BLaER1 (cell line): ENCODE results near the gene CDC42.
"Not testable (repeated sequence)": the region's sequence is repeated elsewhere in the genome, so short reads cannot be mapped to it uniquely, and the experiment has no call there.

Experiments used
- H3K27ac ChIP-seq: shearing (Covaris generic); formaldehyde crosslinking; 2 replicates; pipeline ENCODE4 v1.8.1; 2022
- H3K27me3 ChIP-seq: shearing (Covaris generic); formaldehyde crosslinking; 2 replicates; pipeline ENCODE4 v1.8.1; 2022
- H3K36me3 ChIP-seq: shearing (Covaris generic); formaldehyde crosslinking; 2 replicates; pipeline ENCODE4 v1.8.1; 2022
- H3K4me1 ChIP-seq: shearing (Covaris generic); formaldehyde crosslinking; 2 replicates; pipeline ENCODE4 v1.8.1; 2022
- H3K4me2 ChIP-seq: shearing (Covaris generic); formaldehyde crosslinking; 2 replicates; pipeline ENCODE4 v1.8.1; 2022
- H3K4me3 ChIP-seq: shearing (Covaris generic); formaldehyde crosslinking; 2 replicates; pipeline ENCODE4 v1.8.1; 2022
- H3K9ac ChIP-seq: shearing (Covaris generic); formaldehyde crosslinking; 2 replicates; pipeline ENCODE4 v1.8.1; 2022
- H3K9me3 ChIP-seq: shearing (Covaris generic); formaldehyde crosslinking; 2 replicates; pipeline ENCODE4 v1.8.1; 2022
- H4K20me1 ChIP-seq: shearing (Covaris generic); formaldehyde crosslinking; 2 replicates; pipeline ENCODE4 v1.8.1; 2022
- Cebpa-rat ChIP-seq: shearing (Covaris generic); IDR thresholded peaks from 2 replicates; pipeline ENCODE4 v1.8.1; 2022

The CDC42 gene

DNA sequence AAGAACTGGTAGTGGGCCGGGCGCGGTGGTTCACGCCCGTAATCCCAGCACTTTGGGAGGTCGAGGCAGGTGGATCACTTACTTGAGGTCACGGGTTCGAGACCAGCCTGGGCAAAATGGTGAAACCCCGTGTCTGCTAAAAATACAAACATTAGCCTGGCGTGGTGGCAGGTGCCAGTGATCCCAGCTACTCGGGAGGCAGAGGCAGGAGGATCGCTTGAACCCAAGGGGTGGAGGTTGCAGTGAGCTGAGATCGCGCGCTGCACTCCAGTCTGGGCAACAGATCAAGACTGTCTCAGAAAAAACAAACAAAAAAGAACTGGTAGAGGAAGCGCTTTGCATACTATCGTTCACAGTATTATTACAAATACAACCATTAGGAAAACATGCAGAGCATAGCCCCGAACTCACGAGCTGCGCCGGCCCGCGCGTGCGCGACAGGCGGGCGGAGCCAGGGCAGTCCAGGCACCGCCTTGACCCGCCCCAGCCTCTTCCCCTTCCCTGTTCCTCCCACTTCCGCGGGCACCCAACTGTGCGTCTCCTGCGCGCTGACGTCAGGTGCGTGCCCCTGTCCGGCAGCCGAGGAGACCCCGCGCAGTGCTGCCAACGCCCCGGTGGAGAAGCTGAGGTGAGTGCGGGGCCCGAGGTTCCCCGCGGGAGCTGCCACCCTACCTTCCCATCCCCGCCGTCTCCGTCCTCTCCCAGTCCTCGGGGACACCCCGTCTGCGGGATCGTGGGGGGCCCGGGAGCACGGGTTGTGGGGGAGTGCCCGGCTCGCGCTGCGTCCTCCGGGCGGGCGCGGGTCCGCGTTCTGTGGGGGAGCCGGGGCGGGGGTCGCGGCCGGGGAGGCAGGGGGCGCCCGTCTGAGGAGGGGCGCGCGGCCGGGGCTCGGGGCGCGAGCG lies at the start of gene CDC42:
Gene CDC42, plus strand, starts transcription at position 595 of the 902 bp plus-strand sequence. CDS start 25,770 bp downstream, outside the sequence.
- Histone ChIP-seq H3K36me3 (peaks cover 6% of the 10 kb centered on the region), H3K9ac (peak within 1 kb of the TSS; percentile 93), H4K20me1 (peaks cover 43% of the 10 kb centered on the region), H3K27ac (peak within 1 kb of the TSS; percentile 94), H3K4me1 (peaks cover 40% of the 10 kb centered on the region), H3K9me3 (no peaks in the 10 kb centered on the region), H3K4me2 (peak within 1 kb of the TSS; percentile 86), H3K27me3 (no peaks in the 10 kb centered on the region), H3K4me3 (peak within 1 kb of the TSS; percentile 86)
- TF ChIP-seq Cebpa-rat = no peak

DNA sequence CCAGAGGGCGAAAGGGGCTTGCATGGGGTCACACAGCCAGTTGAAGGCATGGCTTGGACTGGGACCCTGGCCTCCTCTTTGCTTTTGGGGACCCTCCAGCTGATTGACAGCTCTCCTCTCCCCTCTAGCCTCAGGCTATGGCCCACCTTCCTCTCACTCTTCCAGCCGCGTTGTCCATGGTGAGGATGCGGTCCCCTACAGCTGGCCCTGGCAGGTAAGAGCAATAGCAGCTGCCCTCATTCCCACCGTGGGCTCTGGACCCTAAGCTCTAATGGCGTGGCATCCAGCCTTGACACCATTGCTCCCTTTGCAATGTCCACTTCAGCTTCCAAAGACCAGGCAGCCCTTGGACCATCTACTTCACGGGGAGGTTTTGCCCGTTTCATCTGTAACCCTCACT lies 49.6 kb upstream of the CDC42 start:
- not testable (repeated sequence) for H3K9me3 ChIP-seq, H3K27ac ChIP-seq, H3K27me3 ChIP-seq, H4K20me1 ChIP-seq, H3K36me3 ChIP-seq, H3K4me2 ChIP-seq, H3K9ac ChIP-seq, H3K4me3 ChIP-seq
- H3K4me1 ChIP-seq = peaks cover 12% of the 10 kb centered on the region; the same call in 1 of the 2 replicates

DNA sequence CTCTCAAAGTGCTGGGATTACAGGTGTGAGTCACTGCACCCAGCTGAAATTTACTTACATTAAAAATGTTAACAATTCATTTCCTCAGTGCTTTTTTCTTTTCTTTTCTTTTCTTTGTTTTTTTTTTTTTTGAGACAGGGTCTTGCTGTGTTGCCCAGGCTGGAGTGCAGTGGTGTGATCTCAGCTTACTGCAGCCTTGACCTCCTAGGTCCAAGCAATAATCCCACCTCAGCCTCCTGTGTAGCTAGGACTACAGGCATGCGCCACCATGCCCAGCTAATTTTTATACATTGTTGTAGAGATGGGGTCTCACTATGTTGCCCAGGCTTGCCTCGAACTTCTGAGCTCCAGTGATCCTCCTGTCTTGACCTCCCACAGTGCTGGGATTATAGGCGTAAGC lies 48.5 kb upstream of the CDC42 start:
- H3K9ac ChIP-seq, H4K20me1 ChIP-seq, H3K9me3 ChIP-seq, H3K27me3 ChIP-seq, H3K4me2 ChIP-seq, H3K4me3 ChIP-seq, H3K27ac ChIP-seq, H3K36me3 ChIP-seq, H3K4me1 ChIP-seq: not testable (repeated sequence)

DNA sequence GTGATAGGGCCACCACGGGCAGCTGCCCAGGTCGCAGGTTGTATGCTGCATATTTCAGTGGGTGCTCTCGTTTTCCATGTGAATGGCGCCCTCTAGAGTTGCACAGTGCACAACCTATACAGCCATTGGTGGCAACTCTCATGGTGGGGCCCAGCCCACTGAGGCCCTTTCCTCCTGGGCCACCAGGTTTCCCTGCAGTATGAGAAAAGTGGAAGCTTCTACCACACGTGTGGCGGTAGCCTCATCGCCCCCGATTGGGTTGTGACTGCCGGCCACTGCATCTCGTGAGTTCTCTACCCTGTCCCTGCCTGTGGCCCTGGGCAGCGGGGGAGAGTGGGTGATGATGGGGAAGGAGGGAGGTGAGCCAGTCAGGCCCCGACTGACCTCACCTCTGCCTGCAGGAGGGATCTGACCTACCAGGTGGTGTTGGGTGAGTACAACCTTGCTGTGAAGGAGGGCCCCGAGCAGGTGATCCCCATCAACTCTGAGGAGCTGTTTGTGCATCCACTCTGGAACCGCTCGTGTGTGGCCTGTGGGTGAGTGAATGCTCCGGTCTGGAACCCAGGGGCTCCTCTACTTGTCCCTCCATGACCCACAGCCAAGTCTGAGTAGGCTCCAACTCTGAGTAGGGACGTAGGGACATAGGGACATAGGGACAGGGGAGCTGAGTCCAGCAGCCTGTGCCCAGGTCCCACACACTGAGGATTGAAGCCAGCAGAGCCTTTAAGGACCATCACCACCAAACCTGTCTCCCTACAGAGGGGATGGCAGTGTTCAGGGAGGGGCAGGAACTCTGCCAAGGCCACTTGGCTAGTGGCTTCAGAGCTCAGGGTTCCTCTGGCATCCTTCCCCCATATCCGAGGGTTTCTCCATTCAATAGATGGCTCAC lies 47.0 kb upstream of the CDC42 start:
- H3K9ac ChIP-seq, H4K20me1 ChIP-seq: not testable (repeated sequence)

DNA sequence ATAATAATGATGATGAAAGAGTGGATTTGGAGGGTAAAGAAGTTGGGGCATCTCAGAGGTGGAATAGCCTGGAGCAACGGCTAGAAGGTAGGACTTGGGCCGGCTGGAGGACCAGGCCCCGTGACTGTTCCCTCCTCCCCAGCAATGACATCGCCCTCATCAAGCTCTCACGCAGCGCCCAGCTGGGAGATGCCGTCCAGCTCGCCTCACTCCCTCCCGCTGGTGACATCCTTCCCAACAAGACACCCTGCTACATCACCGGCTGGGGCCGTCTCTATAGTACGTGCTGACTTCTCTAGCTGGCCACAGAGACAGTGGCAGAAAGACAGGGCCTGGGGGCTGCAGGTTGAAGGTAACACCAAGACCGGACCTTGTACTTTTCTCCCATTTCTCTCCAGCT lies 45.8 kb upstream of the CDC42 start:
- not testable (repeated sequence) for H3K9ac ChIP-seq, H3K9me3 ChIP-seq, H3K27ac ChIP-seq, H3K27me3 ChIP-seq, H3K36me3 ChIP-seq, H4K20me1 ChIP-seq, H3K4me3 ChIP-seq, H3K4me1 ChIP-seq, H3K4me2 ChIP-seq

More for the DNA sequence above, 47.0 kb upstream of the CDC42 start:
- H3K4me3 ChIP-seq, H3K27me3 ChIP-seq, H3K36me3 ChIP-seq, H3K4me1 ChIP-seq, H3K27ac ChIP-seq, H3K4me2 ChIP-seq, H3K9me3 ChIP-seq: not testable (repeated sequence)

DNA sequence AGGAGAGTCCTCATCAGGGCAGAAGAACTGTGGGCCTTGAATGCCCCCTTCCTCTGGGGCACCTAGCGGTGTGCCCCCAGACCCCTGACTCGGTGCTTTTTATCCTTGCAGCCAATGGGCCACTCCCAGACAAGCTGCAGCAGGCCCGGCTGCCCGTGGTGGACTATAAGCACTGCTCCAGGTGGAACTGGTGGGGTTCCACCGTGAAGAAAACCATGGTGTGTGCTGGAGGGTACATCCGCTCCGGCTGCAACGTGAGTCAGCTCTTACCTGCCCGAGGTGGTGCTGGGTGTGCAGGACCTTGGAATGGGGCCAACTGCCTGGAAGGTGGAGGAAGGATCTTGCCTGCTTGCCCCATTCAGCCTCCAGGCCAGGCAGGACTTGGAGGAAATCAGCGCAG lies 45.2 kb upstream of the CDC42 start:
- H3K27ac ChIP-seq, H4K20me1 ChIP-seq, H3K4me1 ChIP-seq, H3K36me3 ChIP-seq, H3K9ac ChIP-seq, H3K4me2 ChIP-seq, H3K27me3 ChIP-seq, H3K4me3 ChIP-seq, H3K9me3 ChIP-seq: not testable (repeated sequence)

DNA sequence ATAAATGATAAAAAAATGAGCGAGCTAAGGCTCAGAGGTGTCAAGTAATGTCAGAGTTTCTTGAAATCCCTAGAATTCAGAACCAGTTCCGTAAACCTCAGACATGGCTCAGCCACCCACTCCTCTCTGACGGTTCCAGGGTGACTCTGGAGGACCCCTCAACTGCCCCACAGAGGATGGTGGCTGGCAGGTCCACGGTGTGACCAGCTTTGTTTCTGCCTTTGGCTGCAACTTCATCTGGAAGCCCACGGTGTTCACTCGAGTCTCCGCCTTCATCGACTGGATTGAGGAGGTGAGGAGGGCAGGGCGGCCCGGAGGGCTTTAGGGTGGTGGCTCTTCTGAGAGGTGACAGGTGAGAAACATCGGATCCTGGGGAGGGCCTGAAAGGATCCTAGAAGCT lies 42.9 kb upstream of the CDC42 start:
- not testable (repeated sequence) for H3K9me3 ChIP-seq, H3K4me2 ChIP-seq, H3K4me1 ChIP-seq, H3K4me3 ChIP-seq, H4K20me1 ChIP-seq, H3K9ac ChIP-seq, H3K36me3 ChIP-seq, H3K27ac ChIP-seq, H3K27me3 ChIP-seq

DNA sequence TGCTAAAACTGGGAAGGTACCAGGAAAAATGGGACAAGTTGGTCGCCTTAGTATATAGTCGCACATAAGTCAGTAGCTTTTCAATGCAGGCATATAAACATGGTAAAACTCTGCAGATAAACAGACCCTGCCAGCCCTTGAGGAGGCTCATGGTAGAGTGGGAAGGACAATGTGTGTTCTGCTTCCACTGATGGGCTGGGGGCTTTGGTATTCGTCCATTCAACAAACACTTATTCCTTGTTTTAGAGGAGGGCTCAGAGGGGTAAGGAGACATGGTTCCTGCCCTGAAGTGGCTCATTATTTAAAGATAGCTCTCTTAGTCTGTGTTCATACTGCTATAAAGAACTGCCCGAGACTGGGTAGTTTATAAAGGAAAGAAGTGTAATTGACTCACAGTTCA lies 39.8 kb upstream of the CDC42 start:
- H4K20me1 ChIP-seq, H3K27me3 ChIP-seq, H3K4me3 ChIP-seq, H3K9ac ChIP-seq, H3K36me3 ChIP-seq, H3K27ac ChIP-seq, H3K4me2 ChIP-seq, H3K4me1 ChIP-seq, H3K9me3 ChIP-seq: not testable (repeated sequence)

- H3K9me3 ChIP-seq, H3K36me3 ChIP-seq, H4K20me1 ChIP-seq, H3K9ac ChIP-seq, H3K4me2 ChIP-seq, H3K27ac ChIP-seq, H3K4me3 ChIP-seq, H3K27me3 ChIP-seq: not testable (repeated sequence)
- peaks cover 16% of the 10 kb centered on the region for H3K4me1 ChIP-seq
Measured at GRCh38 chr1:22014575-22015206, 37.8 kb upstream of the CDC42 start.
